Right atrium auricular region (tissue), 2 donors: ENCODE results near the gene TMUB2. TPM values are rescaled to one million over a fixed set of nuclear protein-coding genes. Genes with fewer than 3 reads are reported as not detected.

Experiments used
- DNase-seq: peaks from one replicate; pipeline ENCODE4 v3.0.0-alpha.2; 2019; ENCODE audit warnings: low spot score
- H3K27ac ChIP-seq, 2 donors: fragments of 200-600 bp; sonication (generic); 1 replicate in 1 of 2; 2 replicates in 1 of 2; pipeline ENCODE4 v1.5.1; 2016 to 2019
- H3K27me3 ChIP-seq, 2 donors: fragments of 200-600 bp; sonication (generic); one replicate each; pipeline versions ENCODE4 v1.5.1 to v1.6.0; 2017 to 2019
- H3K36me3 ChIP-seq: fragments of 200-600 bp; sonication (generic); one replicate; pipeline ENCODE4 v1.5.1; 2016
- H3K4me1 ChIP-seq, 2 donors: fragments of 200-600 bp; sonication (generic); one replicate each; pipeline versions ENCODE4 v1.5.1 to v1.6.0; 2017 to 2019
- H3K4me3 ChIP-seq, 2 donors: fragments of 200-600 bp; sonication (generic); 1 replicate in 1 of 2; 2 replicates in 1 of 2; pipeline ENCODE4 v1.5.1; 2017 to 2019; ENCODE audit warnings: mild to moderate bottlenecking in 1 of 2, moderate library complexity in 1 of 2
- H3K9me3 ChIP-seq, 2 donors: fragments of 200-600 bp; sonication (generic); one replicate each; pipeline ENCODE4 v1.5.1; 2019
- total RNA-seq, 2 donors: library from RNA; depleted of rRNA; stranded (reverse); fragments of >200 nt; gene quantifications; one replicate each; pipeline ENCODE4 v1.1.0, GENCODE V29; 2016
- TF ChIP-seq, protein P1 (sequence below), 2 donors: fragments of 200-600 bp; sonication (generic); IDR thresholded peaks; one replicate each; pipeline ENCODE4 v1.5.1; 2019; ENCODE audit warnings: antibody characterized with exemption in 2 of 2

Gene TMUB2
- total RNA-seq, 2 donors from 2014 or later, result 26.4 to 26.6 TPM

DNA sequence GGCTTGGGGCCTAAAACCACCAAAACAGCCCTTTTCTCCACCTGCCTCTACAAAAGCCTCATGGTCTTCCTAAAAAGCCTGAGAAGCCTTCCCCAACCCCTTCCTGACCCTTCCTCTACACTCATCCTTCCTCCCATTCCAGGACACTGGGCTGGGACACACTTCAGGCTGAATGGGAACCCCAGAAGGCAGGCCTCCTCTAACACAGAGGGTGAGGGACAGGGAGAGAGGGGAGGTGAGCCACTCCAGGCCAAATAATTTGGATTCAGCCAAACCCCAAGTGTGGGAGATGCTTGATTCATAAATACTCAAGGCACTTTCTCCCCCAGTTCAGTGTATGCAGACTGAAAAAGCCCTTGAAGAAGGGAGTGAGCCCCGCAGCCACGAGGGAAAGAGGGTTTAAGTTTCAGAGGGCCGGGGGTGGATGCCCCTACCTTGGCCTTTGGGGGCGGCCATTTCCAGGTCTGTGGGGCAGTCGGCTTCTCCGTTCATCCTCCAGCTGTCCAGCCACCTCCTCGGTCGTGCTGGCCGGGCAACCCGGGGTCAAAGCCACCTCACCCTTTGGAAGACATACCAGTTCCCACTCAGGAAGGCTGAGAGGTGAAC, 31.1 kb downstream of the TMUB2 start:
- Histone ChIP-seq H3K27ac (peak overlapping the region; percentile 98 to 99), H3K9me3 (no peaks in the 10 kb centered on the region), H3K4me3 (peak overlapping the region; percentile 91 to 92), H3K36me3 (peaks cover 32% of the 10 kb centered on the region), H3K27me3 (no peaks in the 10 kb centered on the region), H3K4me1 (peaks cover 3 to 31% of the 10 kb centered on the region in 2 donors)
- TF ChIP-seq, protein P1, sequence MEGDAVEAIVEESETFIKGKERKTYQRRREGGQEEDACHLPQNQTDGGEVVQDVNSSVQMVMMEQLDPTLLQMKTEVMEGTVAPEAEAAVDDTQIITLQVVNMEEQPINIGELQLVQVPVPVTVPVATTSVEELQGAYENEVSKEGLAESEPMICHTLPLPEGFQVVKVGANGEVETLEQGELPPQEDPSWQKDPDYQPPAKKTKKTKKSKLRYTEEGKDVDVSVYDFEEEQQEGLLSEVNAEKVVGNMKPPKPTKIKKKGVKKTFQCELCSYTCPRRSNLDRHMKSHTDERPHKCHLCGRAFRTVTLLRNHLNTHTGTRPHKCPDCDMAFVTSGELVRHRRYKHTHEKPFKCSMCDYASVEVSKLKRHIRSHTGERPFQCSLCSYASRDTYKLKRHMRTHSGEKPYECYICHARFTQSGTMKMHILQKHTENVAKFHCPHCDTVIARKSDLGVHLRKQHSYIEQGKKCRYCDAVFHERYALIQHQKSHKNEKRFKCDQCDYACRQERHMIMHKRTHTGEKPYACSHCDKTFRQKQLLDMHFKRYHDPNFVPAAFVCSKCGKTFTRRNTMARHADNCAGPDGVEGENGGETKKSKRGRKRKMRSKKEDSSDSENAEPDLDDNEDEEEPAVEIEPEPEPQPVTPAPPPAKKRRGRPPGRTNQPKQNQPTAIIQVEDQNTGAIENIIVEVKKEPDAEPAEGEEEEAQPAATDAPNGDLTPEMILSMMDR (IDR thresholded peaks at IDR 0.05), result no peak
- DNase-seq, result no peak

DNA sequence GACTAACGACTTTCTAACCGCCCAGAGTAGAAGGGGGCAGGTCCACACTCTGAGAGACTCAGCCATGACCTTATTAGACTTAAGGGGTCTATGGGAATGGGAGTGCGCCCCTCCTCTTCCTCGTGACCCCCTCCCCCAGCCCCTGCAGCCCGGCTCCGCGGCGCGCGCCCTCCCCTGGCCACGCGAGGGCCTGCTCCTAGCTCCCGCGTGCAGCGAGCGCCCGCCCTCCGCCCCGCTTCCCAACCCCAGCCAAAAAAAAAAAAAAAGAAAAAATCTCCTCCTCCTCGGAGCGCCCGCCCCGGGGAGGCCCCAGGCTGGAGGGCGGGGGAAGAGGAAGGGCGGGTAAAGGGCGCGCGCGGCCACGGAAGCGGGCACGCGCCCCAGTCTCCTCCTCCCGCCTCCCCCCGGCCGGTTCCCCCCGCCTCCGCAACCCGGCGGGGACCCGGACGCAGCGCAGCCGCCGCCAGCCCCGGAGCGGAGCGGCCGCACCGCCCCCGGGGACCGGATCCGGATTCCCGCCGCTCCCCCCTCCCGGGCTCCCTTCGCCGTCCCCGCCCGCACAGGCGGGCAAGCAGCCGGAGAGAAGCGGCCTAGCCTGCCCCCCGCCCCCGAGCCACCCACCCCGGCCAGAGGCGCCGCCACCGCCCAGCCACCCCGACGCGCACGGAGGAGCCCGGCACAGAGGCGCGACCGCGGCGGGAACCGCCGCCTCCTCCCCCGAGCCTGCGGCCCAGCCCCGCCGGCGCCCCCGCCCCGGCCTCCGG, 31.8 kb downstream of the TMUB2 start:
- Histone ChIP-seq H3K4me3 (peak overlapping the region; percentile 91 to 92), H3K9me3 (no peaks in the 10 kb centered on the region), H3K27ac (peak overlapping the region; percentile 98 to 99), H3K4me1 (peaks cover 3 to 38% of the 10 kb centered on the region in 2 donors), H3K36me3 (peaks cover 32% of the 10 kb centered on the region), H3K27me3 (no peaks in the 10 kb centered on the region)
- TF ChIP-seq, protein P1 (IDR thresholded peaks at IDR 0.05), result peak; percentile 68 to 79
- no peak for DNase-seq

GRCh38 chr17:44219108-44219615, 32.4 kb downstream of the TMUB2 start:
- no peaks in the 10 kb centered on the region for H3K27me3 ChIP-seq
- TF ChIP-seq, protein P1 (IDR thresholded peaks at IDR 0.05), result peak; percentile 37 to 47
- no peaks in the 10 kb centered on the region for H3K9me3 ChIP-seq
- peaks cover 29% of the 10 kb centered on the region for H3K36me3 ChIP-seq
- peak overlapping the region; percentile 91 to 92 for H3K4me3 ChIP-seq
- peaks cover 3 to 43% of the 10 kb centered on the region in 2 donors for H3K4me1 ChIP-seq
- no peak for DNase-seq
- peak overlapping the region; percentile 98 to 99 for H3K27ac ChIP-seq

GRCh38 chr17:44219616-44220212, 32.9 kb downstream of the TMUB2 start, which contains the start of gene UBTF:
Gene UBTF, minus strand, starts transcription at chr17:44219675. Its CDS starts 1,446 bp downstream, at chr17:44218229.
- Histone ChIP-seq H3K36me3 (peaks cover 24% of the 10 kb centered on the region), H3K9me3 (no peaks in the 10 kb centered on the region), H3K27ac (peak within 1 kb of the TSS; percentile 98 to 99), H3K4me3 (peak within 1 kb of the TSS; percentile 91 to 92), H3K4me1 (peaks cover 3 to 43% of the 10 kb centered on the region in 2 donors), H3K27me3 (no peaks in the 10 kb centered on the region)
- TF ChIP-seq, protein P1 (IDR thresholded peaks at IDR 0.05), result no peak
- no peak for DNase-seq

DNA sequence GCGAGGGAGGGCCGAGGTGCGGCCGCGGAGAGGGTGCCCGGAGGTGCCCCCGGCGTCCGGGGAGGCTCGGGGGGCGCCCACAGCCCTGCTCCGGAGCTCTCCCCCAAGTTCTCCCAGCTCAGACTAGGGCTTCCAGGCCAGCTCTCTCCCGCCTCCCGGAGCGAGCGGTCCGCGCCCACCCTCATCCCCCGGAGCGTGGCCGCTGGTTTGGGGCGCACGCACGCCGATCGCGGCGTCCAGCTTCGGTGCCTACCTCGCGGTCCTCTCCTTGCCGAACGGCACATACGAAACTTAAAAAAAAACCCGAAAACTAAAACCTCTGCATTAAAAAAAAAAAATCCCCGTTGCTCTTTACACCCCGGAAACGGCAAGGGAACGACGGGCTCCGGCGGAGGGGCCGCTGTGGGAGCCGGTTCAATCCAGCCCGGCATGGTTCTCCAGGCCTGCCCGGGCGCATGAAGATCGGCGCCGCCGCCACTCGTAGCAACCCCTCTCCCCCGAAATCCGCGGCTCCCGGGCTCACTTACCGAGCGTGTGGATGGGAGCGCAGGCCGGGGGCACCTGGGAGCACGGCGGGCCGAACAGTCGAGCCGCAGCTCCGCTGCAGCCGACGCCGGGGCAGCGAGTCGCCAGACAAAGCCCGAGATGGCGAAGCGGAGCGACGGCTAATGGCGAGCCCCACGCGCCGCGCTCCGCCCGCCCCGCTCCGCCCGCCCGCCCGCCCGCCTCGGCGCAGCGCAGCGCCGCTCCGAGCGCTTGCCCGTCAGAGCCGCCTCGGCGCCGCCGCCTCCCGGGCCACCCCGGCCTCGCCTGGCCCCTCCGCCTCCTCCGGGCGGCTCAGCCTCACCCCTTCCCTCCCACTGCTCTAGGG, 33.7 kb downstream of the TMUB2 start:
- Histone ChIP-seq H3K27ac (peak overlapping the region; percentile 98 to 99), H3K4me3 (peak overlapping the region; percentile 91 to 92), H3K4me1 (peaks cover 3 to 43% of the 10 kb centered on the region in 2 donors), H3K27me3 (no peaks in the 10 kb centered on the region), H3K36me3 (peaks cover 16% of the 10 kb centered on the region), H3K9me3 (no peaks in the 10 kb centered on the region)
- DNase-seq, result no peak
- TF ChIP-seq, protein P1 (IDR thresholded peaks at IDR 0.05), result no peak
